H1 (cell line): ENCODE measurements around the gene PGM2L1. TPM values are rescaled to one million over a fixed set of nuclear protein-coding genes. Genes with fewer than 3 reads are reported as not detected.

Source experiments
- EZH2 ChIP-seq: fragments of 200-600 bp; sonication (generic); IDR thresholded peaks from 2 replicates; pipeline ENCODE4 v1.7.1; 2012; ENCODE audit warnings: low read depth, mild to moderate bottlenecking, moderate library complexity, low read length, inconsistent platforms; ENCODE audit not compliant: severe bottlenecking
- HDAC2 ChIP-seq, 2 experiments: fragments of 300-600 bp in 1 of 2; sonication (generic) in 1 of 2; IDR thresholded peaks; 2 replicates each; pipeline ENCODE4 v1.6.1; 2011 to 2012; ENCODE audit warnings: low read depth in 2 of 2, low read length in 2 of 2, mild to moderate bottlenecking in 2 of 2, moderate library complexity in 2 of 2, borderline replicate concordance in 1 of 2, inconsistent platforms in 1 of 2
- MAFK ChIP-seq: IDR thresholded peaks from 2 replicates; pipeline ENCODE4 v1.6.1; 2012; ENCODE audit warnings: low read depth, mild to moderate bottlenecking, improper control_type of control experiment, low read length
- PHF8 ChIP-seq: fragments of 200-600 bp; sonication (generic); conservative IDR thresholded peaks from 2 replicates; pipeline ENCODE4 v1.7.1; 2012; ENCODE audit warnings: low read depth, mild to moderate bottlenecking, inconsistent platforms, low read length, moderate library complexity
- POLR2A ChIP-seq, 2 experiments: IDR thresholded peaks; 1 replicate in 1 of 2; 2 replicates in 1 of 2; pipeline ENCODE4 v1.6.1; 2011; ENCODE audit warnings: low read depth in 2 of 2, low read length in 2 of 2, mild to moderate bottlenecking in 2 of 2; ENCODE audit errors: control extremely low read depth in 1 of 2
- POLR2AphosphoS5 ChIP-seq: IDR thresholded peaks from 2 replicates; pipeline ENCODE4 v1.6.1; 2011; ENCODE audit warnings: low read depth, low read length
- TEAD4 ChIP-seq: IDR thresholded peaks from 2 replicates; pipeline ENCODE4 v1.6.1; 2012; ENCODE audit warnings: low read depth, low read length, inconsistent platforms, mixed read lengths
- USF2 ChIP-seq: IDR thresholded peaks from 2 replicates; pipeline ENCODE4 v1.6.1; 2011; ENCODE audit warnings: low read length, improper control_type of control experiment
- polyA plus RNA-seq, 7 experiments: library from polyadenylated mRNA; depleted of rRNA in 3 of 7; stranded (reverse) in 5 of 7; unstranded in 2 of 7; fragments of >200 nt in 5 of 7; fragments of 200-250 nt in 2 of 7; gene quantifications; 1 replicate in 5 of 7; 2 replicates in 1 of 7; 4 replicates in 1 of 7; pipeline versions ENCODE4 v1.2.1 to v1.2.3, GENCODE V29; 2011 to 2013; ENCODE audit warnings: missing spikeins in 2 of 7, mixed read lengths in 2 of 7
- total RNA-seq: library from RNA; stranded (reverse); fragmentation: NEBNext Ultra II Directional; extraction: Animal tissue kit (Norgen Biotek cat#: 25700); gene quantifications from 2 replicates; pipeline ENCODE4 v1.2.1, GENCODE V29; 2021

Gene PGM2L1
- total and polyA plus RNA-seq, 2 of the 8 experiments (the other 6 are each of a cell fraction or from before 2014, with no cell fraction given): 5.0 to 42.7 TPM

GRCh38 chr11:74427384-74427886 is 29.2 kb upstream of the PGM2L1 start (continued):
- no peak for TF ChIP-seq USF2
- no peak for TF ChIP-seq MAFK
- TF ChIP-seq EZH2: no peak
- TF ChIP-seq POLR2A (IDR thresholded peaks at IDR 0.05; ENCODE audit: control extremely low read depth in 1 of 2, low read depth in 2 of 2, low read length in 2 of 2): no peak
- no peak for TF ChIP-seq HDAC2 (IDR thresholded peaks at IDR 0.05; ENCODE audit: borderline replicate concordance in 1 of 2, low read depth in 2 of 2, low read length in 2 of 2)
- no peak for TF ChIP-seq PHF8
- no peak for TF ChIP-seq POLR2AphosphoS5
- no peak for TF ChIP-seq TEAD4
